ENCODE data around the gene TMTC4.

The TMTC4 gene

DNA sequence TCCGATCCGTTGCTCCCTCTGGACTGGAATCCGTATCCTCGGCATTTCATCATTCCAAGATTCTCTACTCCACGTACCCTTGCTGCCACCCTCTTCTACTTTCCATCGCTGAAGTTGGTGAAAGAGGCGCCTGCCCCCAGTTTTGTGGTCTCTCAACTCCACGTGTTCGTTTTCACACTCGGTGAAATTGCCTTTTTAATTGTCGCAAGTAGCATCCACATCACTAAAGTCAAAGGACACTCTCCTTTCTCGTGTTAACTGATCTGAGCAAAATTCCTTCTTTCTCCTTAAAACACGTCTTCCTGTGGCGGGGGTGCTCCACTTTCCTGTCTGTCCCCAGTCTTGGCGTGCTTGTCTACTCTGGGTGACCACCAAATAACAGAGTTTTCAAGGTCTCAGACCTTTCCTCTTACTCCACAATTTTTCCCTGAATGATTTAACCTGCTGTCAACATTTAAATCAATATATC, 1.1 kb upstream of the TMTC4 start:
- DNase-seq (ENCODE audit: low read depth): no peak
- TF ChIP-seq, protein P1, sequence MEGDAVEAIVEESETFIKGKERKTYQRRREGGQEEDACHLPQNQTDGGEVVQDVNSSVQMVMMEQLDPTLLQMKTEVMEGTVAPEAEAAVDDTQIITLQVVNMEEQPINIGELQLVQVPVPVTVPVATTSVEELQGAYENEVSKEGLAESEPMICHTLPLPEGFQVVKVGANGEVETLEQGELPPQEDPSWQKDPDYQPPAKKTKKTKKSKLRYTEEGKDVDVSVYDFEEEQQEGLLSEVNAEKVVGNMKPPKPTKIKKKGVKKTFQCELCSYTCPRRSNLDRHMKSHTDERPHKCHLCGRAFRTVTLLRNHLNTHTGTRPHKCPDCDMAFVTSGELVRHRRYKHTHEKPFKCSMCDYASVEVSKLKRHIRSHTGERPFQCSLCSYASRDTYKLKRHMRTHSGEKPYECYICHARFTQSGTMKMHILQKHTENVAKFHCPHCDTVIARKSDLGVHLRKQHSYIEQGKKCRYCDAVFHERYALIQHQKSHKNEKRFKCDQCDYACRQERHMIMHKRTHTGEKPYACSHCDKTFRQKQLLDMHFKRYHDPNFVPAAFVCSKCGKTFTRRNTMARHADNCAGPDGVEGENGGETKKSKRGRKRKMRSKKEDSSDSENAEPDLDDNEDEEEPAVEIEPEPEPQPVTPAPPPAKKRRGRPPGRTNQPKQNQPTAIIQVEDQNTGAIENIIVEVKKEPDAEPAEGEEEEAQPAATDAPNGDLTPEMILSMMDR (IDR thresholded peaks at IDR 0.05; ENCODE audit: low read length, missing control alignments): no peak
- H3K4me3 ChIP-seq (replicated peaks; ENCODE audit: low read depth, low read length): peak overlapping the region; percentile 77

DNA sequence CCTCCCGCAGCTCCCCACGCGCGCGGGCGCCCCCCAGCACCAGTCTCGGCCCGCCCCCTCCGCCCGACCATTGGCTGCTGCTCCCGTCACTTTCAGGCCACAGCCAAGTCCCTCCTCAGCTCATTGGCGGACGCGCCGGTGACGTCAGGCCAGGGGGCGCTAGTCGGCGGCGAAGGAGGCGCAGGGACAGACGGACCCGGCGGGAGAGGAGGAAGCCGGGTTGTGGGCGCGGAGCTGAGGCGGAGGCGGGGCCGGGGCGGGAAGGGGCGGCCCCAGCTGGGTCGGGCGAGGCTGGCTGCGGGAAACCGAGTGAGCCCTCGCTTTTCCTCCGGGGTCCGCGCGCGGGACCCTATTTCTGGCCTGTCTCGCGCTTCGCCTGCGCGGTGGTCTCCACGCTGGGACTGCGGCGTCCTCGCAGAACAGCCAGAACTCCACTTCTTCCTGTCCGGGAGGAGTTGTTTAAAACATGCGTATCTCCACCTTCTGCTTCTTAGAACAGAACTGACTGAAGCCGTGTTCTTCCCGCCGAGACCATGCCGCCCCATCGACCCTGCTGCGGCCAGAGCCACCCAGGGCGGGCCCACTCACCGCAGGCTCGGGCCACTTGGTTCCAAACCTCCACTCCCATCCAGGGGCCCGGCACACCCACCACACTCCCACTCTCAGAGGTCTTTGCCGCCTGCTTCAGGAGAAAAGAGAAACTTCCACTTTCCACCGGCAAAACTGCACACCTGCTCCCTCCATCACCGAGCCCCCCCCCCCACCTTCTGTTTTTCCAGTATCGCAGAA, 471 bp upstream of the TMTC4 start:
- peak overlapping the region; percentile 77 for H3K4me3 ChIP-seq (replicated peaks; ENCODE audit: low read depth, low read length)
- TF ChIP-seq, protein P1 (IDR thresholded peaks at IDR 0.05; ENCODE audit: low read length, missing control alignments): peak; percentile 16
- DNase-seq (ENCODE audit: low read depth): peak; percentile 98

DNA sequence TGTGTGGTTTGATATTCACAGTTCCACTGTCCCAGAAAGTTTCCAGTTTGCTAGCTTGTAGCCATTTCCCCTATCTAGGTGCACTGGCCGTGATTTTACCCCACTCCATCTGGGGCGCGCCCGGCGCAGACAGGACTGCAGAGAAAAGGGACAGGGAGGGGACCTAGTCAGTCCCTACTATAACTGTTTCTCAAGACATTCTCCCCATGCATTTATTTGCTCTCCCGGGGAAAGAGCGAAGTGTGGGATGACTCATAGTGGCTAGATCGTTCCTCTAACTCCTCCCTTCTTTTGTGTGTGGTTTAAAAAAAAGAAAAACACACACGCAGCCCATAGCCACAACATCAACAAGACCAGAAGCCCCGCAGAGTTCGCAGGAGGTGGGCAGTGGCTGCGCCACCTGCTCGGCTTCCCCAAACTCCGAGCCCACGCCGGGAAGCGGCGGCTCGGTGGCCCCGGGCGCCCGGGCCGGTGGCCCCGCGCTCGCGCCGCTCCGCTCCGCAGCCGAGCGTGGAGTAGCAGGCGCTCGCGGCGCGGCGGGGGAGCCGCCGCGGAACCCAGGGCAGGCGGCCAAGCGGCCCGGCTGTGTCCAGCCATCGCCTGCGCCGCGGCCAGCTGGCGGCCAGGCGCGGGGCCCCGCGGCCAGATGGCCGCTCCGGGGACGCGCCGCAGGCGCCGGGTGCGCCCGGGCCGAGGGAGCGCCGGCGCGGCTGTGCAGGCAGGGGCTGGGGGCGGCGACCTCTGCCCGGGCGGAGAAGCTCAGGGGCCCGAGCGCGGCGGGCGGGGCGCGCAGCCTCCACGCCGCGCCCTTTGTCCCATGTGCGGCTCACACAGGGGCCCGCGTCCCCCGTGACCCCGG, 653 bp downstream of the TMTC4 start:
- peak overlapping the region; percentile 77 for H3K4me3 ChIP-seq (replicated peaks; ENCODE audit: low read depth, low read length)
- TF ChIP-seq, protein P1 (IDR thresholded peaks at IDR 0.05; ENCODE audit: low read length, missing control alignments): no peak
- DNase-seq (ENCODE audit: low read depth): peak; percentile 92

DNA sequence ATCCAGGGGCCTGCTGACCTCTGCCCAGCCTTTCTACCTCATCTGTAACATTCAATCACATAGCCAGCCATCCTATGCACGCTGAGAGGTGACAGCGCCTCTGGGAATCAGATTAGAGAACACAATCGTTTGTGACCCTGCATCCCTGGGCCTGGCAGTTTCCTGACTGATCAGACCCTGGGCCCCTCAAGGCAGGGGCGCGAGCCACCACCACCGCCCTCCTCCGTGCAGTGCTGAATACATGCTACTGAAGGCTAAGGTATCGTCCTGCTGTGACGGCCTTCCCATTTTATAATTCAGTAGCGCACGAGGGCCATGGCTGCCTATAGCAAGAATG, 1.3 kb downstream of the TMTC4 start:
- TF ChIP-seq, protein P1 (IDR thresholded peaks at IDR 0.05; ENCODE audit: low read length, missing control alignments): no peak
- peak overlapping the region; percentile 66 for H3K4me3 ChIP-seq (replicated peaks; ENCODE audit: low read depth, low read length)
- no peak for DNase-seq (ENCODE audit: low read depth)

DNA sequence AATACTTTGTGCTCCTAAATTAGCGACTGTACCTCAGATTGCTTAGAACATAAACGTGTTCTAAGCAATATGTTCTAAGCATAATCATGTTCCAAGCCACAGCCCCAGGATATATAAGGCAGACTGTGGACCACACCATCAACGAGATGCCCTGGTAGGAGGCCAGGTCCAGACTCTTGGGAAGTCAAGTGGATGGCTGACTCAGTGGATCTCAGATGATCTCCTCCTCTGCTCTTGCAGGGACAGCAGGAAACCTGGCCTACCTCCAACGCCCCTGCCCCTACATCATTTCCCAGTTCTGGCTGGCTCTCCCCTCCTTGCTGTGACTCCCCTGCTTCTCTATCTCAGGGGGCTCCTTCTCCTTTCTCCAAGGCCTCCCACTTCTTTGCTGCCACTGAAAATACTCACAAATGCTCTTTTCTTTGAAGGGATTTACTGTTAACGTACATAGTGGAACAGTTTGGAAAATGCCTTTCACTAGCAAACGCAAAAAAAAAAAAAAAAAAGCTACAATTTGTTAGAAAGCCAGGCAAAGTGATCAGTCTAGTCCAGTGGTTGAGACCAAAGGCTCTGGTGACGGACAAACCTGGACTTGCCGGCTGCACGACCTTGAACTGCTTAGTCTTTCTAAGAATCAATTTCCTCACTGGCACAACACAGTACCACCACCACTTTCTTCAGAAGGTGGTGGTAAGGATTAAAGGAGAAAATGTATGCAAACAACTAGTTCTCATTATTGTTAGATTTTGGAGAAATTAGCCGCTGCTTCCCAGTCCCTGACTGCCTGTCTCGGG, 3.0 kb downstream of the TMTC4 start:
- TF ChIP-seq, protein P1 (IDR thresholded peaks at IDR 0.05; ENCODE audit: low read length, missing control alignments): no peak
- DNase-seq (ENCODE audit: low read depth): no peak
- H3K4me3 ChIP-seq (replicated peaks; ENCODE audit: low read depth, low read length): no peak overlapping the region

DNA sequence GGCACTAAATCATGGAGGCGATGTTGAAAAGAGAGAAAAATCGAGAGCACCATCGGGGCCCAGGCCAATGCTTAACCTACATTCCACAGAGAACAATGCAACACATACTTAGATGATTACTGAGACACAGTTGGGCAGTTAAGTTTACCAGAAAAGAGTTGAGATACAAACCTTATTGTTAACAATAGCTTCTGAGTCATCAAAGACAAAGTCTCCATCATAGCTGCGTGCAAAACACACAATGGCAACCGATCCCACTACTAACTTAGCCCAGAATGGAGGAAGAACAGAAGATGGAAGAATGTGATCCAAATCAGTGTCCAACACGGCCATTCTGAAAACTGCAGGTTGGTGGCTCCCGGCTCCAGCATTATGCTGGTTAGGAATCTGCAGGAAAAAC, 6.2 kb downstream of the TMTC4 start:
- H3K4me3 ChIP-seq (replicated peaks; ENCODE audit: low read depth, low read length): no peak overlapping the region
- peak; percentile 92 for DNase-seq (ENCODE audit: low read depth)
- TF ChIP-seq, protein P1 (IDR thresholded peaks at IDR 0.05; ENCODE audit: low read length, missing control alignments): no peak
